NCI-H524 (cell line): Measurements from ENCODE around the gene AURKAIP1.

Experiments used
- DNase-seq, 2 experiments: peaks; one replicate each; lab custom pipeline; 2025; lab: John Stamatoyannopoulos, UW

Gene AURKAIP1

GRCh38 chr1:1347663-1348419 lies 27.2 kb downstream of the AURKAIP1 start:
- no peak for DNase-seq

DNA sequence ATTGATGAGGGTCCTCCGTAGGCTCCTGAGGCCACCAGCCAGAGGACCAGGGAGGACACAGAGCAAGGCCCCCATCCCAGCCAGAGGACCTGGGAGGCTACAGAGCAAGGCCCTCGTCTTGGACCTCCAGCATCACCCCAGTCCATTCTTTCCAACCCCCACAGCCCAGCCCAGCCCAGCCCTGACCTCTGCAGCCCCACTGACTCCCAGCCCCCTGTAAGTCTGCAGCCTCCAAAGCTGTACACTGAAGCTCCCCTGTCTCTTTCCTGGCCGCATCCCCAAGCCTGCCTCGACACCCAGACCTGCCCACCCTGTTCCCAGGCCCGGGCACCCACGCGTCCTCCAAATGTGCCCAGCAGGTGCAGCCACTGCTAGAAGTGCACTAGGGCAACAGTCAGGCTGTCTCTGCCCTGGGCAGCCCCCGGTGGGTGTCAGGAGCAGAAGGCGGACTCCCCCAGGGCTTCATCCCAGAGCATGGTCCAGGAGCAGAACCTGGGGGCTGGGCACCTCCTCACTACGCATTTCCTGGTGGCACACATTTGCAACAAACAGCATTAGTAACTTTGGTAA lies 27.9 kb downstream of the AURKAIP1 start:
- no peak for DNase-seq

DNA sequence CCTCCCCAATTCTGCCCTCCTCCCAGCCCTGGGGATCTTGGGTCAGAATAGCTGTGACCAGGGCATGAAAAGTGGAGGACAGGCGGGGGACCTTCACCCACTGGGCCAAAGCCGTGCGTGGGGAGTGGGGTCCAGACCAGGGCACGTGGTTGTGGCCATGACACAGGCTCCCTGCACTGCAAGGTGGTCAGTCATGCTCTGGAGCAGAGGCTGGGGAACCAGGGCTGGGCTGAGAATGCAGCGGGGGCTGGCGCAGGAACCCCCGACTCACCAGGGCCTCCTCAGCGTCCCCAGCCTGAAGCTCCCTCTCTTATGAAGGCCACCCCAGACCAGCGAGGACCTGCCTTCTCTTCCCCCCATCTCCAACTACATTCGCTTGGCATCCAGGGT lies 28.5 kb downstream of the AURKAIP1 start:
- no peak for DNase-seq

DNA sequence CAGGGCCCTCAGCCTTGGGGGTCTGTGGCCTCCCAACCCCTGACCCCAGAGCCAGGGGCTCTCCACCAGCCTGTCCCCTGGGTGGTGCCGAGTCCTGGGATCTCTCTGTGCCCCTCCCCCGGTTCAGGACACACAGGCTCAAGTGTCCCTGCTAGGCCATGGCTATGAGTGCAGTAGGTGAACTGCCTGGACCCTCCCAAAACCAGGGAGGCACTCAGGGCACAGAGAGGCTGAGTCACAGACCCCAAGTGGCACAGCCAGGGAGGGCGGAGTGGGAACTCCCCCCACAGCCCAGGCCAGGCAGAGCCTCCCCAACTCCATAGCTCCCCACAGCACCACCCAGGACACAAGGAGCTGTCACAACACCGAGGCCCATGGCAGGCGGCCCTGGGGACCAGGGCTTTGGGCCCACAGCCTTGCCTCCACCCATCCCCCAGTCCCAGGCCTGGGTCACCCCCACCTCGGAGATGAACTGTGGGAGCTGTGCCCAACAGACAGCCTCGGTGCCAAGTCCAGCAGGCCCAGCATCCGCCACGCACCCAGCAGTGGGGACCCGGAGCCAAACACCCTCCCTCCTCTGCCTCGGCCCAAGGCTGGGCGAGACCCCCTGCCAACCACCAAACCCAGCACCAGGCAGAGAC lies 29.0 kb downstream of the AURKAIP1 start:
- no peak for DNase-seq

DNA sequence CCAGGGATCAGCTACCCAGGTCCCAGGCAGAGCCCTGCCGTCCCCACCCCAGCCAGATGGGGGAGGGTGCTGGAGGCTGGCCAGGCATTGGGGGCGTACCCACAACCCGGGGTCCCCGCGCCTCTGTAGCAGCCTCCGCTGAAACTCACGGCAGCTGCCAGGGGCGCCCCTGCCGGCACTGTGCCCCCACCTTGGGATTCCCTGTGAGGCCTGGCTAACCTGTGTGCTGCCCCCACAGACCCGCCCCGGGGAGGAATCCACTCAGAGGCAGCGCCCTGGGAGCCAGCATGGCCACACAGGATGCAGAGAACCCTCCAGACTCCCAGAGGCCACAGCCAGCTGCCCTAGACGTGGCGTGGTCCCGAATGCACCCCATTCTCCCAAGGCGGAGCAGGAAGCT lies 29.6 kb downstream of the AURKAIP1 start:
- DNase-seq = no peak

GRCh38 chr1:1344655-1345361 lies 30.2 kb downstream of the AURKAIP1 start:
- DNase-seq = no peak

DNA sequence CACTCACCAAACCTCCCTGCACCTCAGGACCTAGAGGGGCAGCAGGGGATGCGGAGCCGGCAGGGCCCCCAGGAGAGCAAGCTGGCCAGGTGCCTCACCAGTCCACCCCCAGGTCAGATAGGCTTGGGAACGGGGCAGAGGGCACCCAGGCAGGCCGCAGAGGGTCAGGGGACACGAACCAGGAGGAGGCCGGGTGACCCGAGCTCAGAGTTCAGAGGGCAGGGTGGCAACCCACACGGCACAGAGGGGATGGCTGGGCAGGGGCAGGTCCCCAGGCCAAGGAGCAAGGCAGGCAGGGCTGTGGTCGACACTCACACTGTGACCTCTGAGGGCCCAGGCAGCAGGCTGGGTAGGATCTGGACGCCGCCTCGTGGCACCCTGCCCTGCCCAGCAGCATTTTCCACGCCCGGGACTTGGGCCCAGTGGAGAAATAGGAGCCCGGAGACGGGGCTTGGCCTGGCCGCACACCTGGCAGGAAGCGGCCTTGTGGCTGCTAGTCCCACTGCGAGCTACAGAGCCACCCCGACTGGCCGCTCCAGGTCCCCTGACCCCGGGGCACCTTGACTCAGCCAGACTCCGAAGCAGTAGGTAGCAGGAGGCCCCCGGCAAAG lies 31.1 kb downstream of the AURKAIP1 start:
- DNase-seq = no peak

- DNase-seq = no peak
Measured at GRCh38 chr1:1342584-1343115, 32.4 kb downstream of the AURKAIP1 start.

DNA sequence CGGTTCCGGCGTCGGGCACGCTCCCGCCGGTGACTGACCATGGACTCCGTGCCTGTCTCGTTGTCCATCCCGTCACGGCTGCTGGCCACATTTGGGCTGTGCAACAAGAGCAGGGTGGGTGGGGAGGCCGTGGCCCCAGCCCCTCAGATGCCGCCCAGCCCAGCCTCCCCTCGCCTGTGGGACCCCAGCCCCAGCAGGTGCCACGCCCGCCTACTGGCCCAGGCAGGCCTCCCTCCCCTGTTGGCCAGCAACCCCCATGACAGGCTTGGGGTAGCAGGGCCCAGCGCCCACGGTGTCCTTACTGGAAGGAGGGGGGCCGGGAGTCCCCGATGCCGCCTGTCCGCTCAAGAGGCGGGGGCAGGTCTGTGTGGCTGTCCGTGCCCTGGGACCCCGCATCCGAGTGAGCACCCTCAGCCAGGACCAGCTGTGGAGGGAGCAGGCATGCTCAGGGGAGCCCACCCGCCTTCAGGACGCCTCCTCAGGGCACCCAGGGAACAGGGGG lies 32.9 kb downstream of the AURKAIP1 start:
- no peak for DNase-seq

DNA sequence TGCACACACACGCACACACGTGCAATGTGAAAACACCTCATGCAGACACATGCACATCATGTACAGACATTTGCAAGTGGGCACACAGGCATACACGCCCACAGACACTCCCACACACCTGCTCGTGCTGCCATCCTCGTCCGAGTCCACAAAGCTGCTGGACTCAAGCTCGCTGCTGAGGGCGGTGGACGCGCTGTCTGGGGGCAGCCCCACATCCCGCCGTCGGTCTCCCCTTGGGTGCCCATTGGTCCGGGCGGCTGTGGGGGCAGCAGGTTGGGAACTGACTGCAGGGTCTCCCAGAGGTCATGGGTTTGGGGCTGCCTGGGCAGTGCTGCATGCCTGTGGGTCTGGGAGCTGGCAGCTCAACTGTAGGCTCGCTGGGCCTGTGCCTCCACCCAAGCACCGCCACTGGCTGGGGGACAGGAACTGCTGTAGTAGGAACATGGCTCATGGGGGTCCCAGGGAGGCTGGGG lies 33.4 kb downstream of the AURKAIP1 start:
- DNase-seq = no peak

DNA sequence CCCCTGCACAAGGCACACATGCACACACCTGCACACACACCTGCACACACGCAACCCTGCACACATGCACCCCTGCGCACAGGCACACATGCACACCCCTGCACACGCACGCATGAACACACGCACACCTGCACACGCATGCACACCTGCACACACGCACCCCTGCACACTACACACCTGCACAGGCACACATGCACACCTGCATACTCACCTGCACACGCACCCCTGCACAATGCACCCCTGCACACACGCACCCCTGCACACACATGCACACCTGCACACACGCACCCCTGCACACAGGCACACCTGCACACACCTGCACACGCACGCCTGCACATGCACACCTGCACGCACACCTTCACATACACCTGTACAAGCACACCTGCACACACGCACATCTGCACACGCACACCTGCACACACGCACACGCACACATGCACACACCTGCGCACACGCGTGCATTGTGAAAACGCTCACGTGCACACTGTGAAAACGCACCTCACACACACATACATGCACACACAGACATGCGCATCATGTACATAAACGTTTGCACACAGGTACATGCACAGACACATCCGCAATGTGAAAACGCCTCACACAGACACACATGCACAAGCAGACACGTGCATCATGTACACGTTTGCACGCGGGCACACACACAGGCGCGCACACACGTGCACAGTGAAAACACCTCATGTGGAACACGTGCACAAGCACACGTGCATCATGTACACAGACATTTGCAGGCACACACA lies 34.0 kb downstream of the AURKAIP1 start:
- no peak for DNase-seq

DNA sequence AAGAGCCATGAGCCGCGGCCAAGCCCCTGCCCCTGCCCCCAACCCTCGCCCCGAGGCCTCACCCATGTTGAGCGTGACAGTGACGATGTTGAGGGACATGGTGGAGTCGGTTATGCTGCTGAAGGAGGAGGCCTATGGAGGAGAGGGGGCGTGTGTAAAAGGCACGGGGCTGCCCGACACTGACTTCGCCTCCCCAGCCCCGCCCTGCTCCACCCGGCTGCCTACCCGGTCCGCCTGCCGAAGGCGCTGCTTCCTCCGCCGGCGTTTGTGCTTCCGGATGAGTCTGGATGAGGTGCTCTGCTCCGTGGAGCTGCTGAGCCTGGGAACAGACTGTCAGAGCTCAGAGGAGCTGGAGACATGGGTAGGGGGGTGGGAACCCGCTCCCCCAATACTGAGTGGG lies 34.8 kb downstream of the AURKAIP1 start:
- DNase-seq = no peak

- no peak for DNase-seq
Measured at GRCh38 chr1:1338278-1338677, 36.7 kb downstream of the AURKAIP1 start.

DNA sequence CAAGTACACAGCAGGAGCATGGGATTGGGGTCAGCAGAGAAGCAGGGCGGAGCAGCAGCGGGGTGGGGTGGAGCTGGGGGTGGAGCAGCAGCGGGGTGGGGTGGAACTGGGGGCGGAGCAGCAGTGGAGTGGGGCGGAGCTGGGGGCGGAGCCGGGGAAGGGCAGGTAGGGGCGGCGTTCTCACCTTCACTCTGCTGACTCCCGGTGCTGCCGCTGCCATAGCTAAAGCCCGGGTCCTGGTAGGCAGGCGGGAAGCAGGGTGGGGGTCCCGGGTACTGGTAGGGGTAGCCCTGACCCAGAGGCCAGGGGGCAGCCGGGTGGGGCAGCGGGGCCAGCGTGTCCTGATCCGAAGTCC lies 37.2 kb downstream of the AURKAIP1 start:
- DNase-seq = no peak

GRCh38 chr1:1336931-1337792 lies 37.8 kb downstream of the AURKAIP1 start:
- DNase-seq = no peak

DNA sequence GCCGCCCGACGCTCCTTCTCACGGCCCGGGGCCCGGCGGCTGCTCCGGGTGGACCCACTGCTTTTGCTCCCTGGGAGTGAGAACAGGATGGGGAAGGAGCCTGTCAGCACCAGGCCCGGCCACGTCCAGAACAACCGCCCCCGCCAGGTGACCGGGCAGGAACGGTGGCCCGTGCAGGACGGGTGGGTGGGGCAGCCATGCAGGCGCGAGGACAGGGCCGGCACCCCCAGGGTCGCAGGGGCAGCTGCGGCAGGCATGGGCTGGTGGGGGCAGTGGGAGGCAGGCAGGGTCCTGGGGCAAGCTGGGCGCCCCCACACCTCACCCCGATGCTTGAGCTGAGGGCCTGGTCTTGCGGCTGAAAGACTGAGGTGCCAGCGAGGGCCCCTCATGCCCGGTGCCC lies 38.6 kb downstream of the AURKAIP1 start:
- DNase-seq = no peak

- no peak for DNase-seq
Measured at GRCh38 chr1:1335792-1336248, 39.2 kb downstream of the AURKAIP1 start.

DNA sequence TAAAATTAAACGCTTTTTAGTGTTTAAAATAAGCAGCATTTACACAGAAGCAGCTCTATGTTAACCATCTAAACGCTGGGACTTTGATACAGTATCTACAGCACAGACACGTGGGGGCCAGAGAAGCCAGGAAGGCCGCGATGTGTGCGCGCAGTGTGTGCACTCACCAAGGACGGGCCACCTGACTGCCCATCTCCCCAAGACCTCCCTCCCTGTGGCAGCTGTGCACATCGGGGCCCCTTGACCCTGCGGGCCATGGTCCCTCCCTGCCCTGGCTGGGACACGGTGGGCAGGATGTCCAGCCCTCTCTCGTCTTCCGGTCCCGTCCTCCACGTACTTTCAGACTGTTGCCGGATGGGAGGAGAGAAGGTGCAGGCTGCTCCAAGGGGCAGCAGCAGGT lies 39.7 kb downstream of the AURKAIP1 start:
- no peak for DNase-seq

DNA sequence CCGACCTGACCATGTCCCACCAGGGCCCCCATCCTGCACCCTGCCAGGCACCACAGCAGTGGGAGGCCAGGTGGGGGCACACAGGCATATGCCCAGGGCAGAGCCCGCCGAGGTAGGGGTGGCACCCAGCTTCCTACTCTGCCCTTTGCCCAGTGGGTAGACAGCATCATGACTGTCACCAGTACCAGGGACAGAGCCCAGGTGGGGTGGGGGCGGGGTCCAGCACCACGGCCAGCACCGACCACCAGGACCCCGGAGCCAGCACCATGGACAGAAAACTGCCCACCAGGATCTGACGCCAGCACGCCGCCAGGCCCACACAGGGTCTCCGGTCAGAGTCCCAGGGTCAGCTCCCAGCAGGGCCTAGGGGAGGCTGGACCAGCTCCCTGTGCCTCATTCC lies 40.2 kb downstream of the AURKAIP1 start:
- no peak for DNase-seq
